ENCODE results near the gene DDX1.

DNA sequence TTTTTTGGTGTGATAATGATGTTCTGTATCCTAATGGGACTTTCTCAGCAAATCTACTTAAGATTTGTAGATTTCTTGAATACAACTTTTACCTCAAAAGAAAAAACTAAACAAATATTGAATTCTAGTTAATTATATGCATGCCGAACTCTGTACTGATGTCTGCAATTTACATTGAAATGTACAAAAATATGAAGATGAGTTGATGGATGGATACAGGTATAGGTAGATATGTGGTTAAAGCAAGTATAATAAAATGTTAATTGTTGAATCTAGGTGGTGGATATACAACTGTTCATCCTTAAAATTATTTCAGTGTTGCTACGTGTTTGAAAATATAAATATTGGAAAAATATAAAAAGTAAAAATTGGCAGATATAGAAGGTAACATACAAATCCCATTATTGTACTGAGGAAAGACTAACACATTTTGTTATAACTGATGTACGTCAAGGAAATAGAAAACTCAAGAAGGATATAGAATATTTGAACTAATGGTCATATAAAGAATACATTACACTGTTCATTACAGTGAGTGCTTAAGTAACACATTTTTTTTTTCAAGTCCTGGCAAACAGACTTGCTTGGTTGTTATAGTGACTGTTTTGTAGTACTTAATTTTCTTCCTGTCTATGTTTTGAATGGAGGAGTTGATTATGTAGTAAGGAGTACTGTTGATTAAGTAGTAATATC lies 33.8 kb downstream of the DDX1 start:
- no peak for TF ChIP-seq CTCF (IDR thresholded peaks at IDR 0.05)
- TF ChIP-seq POLR2A (IDR thresholded peaks at IDR 0.05) = no peak
